Fibroblast of mammary gland (primary cell): ENCODE results near the gene KDM2B.

Experiments used
- DNase-seq: peaks from one replicate; pipeline ENCODE4 v3.0.0-alpha.2; 2010; ENCODE audit warnings: low read depth
- H3K4me3 ChIP-seq: 2 replicates; pipeline ENCODE4 v1.5.1; 2011; ENCODE audit warnings: low read depth, mild to moderate bottlenecking, low read length, moderate library complexity; ENCODE audit not compliant: control insufficient read depth
- TF ChIP-seq, protein P1 (sequence below): conservative IDR thresholded peaks from 2 replicates; pipeline ENCODE4 v1.5.1; 2011; ENCODE audit warnings: low read depth, low read length, inconsistent platforms; ENCODE audit not compliant: control insufficient read depth, insufficient read depth

The KDM2B gene

DNA sequence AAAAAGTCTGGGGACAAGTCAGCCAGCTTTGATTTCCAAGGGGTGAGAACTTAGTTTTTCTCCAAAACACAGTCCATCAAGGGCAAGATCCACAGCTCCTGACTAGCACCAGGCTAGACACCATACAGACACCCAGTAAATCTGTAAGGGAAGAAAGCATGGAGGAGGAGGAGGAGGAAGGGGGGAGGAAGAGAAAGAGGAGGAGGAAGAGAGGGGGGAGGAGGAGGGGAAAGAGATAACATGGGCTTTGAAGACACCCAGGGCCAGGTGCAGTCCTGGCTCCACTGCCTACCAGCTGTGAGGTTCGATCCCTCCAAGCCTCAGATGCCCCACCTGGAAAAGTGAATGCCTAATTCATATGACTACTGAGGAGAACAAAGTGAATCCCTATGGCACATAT, 18.3 kb downstream of the KDM2B start:
- TF ChIP-seq, protein P1, sequence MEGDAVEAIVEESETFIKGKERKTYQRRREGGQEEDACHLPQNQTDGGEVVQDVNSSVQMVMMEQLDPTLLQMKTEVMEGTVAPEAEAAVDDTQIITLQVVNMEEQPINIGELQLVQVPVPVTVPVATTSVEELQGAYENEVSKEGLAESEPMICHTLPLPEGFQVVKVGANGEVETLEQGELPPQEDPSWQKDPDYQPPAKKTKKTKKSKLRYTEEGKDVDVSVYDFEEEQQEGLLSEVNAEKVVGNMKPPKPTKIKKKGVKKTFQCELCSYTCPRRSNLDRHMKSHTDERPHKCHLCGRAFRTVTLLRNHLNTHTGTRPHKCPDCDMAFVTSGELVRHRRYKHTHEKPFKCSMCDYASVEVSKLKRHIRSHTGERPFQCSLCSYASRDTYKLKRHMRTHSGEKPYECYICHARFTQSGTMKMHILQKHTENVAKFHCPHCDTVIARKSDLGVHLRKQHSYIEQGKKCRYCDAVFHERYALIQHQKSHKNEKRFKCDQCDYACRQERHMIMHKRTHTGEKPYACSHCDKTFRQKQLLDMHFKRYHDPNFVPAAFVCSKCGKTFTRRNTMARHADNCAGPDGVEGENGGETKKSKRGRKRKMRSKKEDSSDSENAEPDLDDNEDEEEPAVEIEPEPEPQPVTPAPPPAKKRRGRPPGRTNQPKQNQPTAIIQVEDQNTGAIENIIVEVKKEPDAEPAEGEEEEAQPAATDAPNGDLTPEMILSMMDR: no peak
- no peak overlapping the region for H3K4me3 ChIP-seq
- no peak for DNase-seq

DNA sequence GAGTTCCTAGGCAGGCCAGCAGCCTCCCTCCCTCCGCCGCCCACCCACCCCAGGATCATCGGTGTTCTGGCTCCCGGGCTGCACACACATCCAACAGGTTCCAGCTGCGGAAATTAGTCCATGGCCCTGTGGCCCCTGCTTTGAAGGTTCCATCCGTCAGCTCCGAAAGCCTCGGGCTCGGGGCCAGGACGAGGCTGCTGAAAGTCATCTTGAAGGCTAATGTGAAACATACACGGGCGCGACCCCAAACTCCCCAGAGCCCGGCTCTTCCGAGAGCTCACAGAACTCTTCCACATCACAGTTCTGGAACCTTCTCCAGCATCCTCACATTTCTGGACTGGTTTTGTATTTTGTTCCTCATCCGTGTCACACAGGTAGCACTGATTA, 19.8 kb downstream of the KDM2B start:
- TF ChIP-seq, protein P1: no peak
- no peak overlapping the region for H3K4me3 ChIP-seq
- no peak for DNase-seq

DNA sequence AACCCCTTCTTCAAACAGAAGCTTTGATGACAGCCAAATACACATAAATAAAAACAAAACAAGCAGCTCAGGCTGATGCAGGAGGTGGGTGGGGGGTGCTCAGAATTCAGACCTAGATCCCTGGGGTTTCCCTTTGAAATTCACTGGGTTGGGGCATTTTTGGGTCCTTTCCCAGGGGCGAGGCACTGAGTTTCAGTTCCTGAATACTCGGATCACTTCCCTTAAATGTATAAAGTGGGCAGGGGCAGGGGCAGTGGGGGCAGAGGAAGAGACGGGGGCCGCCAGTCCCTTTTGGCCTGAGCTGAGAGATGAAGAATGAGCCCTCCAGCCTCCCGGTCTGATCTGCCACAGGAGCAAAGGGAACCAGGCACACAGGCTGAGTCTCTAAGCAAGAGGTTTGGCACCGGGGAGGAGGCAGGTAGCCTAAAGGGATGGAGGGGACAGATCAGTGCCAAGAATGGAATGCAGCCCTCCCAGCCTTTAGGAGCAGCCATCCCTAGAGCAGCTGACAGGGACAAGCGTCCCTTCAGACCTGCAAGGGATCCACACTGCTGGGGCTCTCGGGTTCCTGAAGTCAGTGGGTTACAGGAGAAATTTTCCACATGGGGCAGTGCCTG, 20.3 kb downstream of the KDM2B start:
- no peak for DNase-seq
- TF ChIP-seq, protein P1: no peak
- no peak overlapping the region for H3K4me3 ChIP-seq

DNA sequence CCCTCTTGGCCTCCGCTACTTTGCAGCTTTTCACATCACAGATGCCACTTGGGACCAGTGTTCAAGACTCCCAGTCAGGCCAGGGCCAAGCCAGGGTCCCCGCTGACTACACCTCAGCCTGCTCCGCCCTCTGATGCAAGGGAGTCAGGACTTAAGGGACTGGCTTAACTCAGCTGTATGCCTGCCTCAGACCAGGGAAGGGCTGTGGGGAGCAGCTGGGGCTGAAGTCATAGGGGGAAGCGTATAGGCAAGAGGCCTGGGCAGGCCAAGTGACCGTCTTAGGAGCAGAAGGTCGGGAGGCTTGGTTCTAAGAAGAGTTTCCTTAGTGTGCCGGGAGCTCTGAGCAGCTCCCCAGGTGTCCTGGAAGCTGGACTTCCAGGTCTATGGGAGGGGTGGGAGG, 21.9 kb downstream of the KDM2B start:
- no peak for DNase-seq
- H3K4me3 ChIP-seq: no peak overlapping the region
- TF ChIP-seq, protein P1: no peak

DNA sequence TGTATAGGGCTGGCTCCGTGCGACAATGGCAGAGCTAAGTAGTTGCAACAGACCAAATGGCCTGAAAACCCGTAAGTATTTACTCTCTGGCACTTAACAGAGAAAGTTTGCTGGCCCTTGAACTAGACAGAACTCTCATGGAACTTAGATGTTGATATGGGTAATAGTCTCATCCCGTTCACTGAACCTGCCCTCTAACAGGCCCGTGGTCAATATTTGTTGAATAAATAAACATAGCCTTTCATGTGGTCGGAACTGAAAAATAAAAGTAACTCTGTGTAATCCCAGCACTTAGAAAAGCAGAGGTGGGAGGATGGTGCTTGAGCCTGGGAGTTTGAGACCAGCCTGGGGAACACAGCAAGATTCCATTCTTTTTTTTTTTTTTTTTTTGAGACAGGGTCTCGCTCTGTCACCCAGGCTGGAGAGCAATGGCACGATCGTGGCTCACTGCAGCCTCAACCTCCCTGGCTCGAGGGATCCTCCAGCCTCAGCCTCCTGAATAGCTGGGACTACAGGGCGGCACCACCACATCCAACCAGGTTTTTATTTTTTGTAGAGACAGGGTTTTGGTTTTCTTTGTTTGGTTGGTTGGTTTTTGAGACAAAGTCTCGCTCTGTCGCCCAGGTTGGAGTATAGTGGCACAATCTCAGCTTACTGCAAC, 29.7 kb downstream of the KDM2B start:
- TF ChIP-seq, protein P1: no peak
- no peak for DNase-seq
- H3K4me3 ChIP-seq: no peak overlapping the region

DNA sequence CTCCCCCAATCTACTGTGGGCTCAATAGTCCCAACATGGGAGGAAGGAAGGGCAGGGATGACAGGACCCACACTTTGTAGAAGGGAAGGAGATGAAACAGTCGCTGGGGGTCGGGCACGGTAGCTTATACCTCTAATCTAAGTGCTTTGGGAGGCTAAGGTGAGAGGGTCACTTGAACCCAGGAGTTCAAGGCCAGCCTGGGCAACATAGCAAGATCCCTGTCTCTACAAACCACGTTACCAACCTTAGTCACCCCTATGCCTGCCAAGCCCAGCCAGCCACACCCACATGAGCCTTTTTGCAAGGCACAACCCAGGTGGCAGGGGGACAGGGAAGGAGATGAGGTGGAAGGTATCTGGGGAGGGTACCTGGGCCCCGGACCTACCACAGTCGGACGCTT, 31.7 kb downstream of the KDM2B start:
- DNase-seq: no peak
- TF ChIP-seq, protein P1: no peak

More for the DNA sequence above, 31.7 kb downstream of the KDM2B start:
- no peak overlapping the region for H3K4me3 ChIP-seq
